Measurements from ENCODE around the gene CCT6A.

DNA sequence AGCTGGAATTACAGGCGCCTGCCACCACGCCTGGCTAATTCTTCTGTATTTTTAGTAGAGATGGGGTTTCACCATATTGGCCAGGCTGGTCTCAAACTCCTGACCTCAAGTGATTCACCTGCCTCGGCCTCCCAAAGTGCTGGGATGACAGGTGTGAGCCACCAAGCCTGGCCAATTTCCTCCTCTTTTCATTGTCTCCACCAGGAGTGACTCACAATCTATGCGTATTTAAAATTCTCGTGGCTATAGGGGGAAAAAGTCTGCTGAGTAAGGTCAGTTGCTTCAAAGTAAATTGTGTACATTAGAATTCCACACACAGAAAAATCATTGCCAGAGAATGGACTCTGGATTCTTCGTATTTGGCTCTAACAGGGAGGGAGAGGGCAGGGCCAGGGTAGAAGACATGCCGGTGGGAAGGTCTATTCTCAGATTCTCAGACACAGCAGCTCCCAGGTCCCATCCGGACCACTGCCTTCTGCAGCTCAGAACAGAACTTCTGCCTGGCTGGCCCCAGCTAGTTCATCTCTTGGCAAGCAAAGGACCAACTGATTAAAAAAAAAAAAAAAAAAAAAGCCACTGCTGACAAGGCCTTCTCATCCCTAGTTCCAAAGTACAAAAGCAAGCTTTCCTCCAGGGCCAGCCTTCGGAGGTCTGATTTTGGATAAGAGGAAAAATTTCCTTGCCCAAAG, 22.5 kb upstream of the CCT6A start:
- no peak for TF ChIP-seq POLR2A (IDR thresholded peaks at IDR 0.05)
- TF ChIP-seq, protein P1, sequence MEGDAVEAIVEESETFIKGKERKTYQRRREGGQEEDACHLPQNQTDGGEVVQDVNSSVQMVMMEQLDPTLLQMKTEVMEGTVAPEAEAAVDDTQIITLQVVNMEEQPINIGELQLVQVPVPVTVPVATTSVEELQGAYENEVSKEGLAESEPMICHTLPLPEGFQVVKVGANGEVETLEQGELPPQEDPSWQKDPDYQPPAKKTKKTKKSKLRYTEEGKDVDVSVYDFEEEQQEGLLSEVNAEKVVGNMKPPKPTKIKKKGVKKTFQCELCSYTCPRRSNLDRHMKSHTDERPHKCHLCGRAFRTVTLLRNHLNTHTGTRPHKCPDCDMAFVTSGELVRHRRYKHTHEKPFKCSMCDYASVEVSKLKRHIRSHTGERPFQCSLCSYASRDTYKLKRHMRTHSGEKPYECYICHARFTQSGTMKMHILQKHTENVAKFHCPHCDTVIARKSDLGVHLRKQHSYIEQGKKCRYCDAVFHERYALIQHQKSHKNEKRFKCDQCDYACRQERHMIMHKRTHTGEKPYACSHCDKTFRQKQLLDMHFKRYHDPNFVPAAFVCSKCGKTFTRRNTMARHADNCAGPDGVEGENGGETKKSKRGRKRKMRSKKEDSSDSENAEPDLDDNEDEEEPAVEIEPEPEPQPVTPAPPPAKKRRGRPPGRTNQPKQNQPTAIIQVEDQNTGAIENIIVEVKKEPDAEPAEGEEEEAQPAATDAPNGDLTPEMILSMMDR (IDR thresholded peaks at IDR 0.05), result no peak

Measured in tibial nerve (tissue), 3 donors.